Stimulated activated naive CD4-positive, alpha-beta T cell treated with Interleukin-2 at 50 U/mL for 16 hours (primary cell): ENCODE measurements around the gene LRP1.
A peak's percentile ranks its signal among the peaks of the same experiment; 100 is the strongest.

ENCODE experiments used
- DNase-seq: peaks from one replicate; lab custom pipeline; 2025; lab: John Stamatoyannopoulos, UW

Gene LRP1

GRCh38 chr12:57094208-57095160 is 33.8 kb upstream of the LRP1 start:
- no peak for DNase-seq

GRCh38 chr12:57095440-57095839 is 32.8 kb upstream of the LRP1 start:
- DNase-seq: no peak

- DNase-seq: no peak
Measured at GRCh38 chr12:57096099-57096572, 32.1 kb upstream of the LRP1 start.

GRCh38 chr12:57096748-57097553 is 31.3 kb upstream of the LRP1 start:
- no peak for DNase-seq

GRCh38 chr12:57097554-57097835 is 30.8 kb upstream of the LRP1 start:
- no peak for DNase-seq

- DNase-seq: no peak
Measured at GRCh38 chr12:57098546-57098945, 29.7 kb upstream of the LRP1 start.

GRCh38 chr12:57099047-57099714 is 29.1 kb upstream of the LRP1 start:
- no peak for DNase-seq

- no peak for DNase-seq
Measured at GRCh38 chr12:57099766-57100165, 28.5 kb upstream of the LRP1 start.

- no peak for DNase-seq
Measured at GRCh38 chr12:57101892-57102695, 26.2 kb upstream of the LRP1 start.

- DNase-seq: no peak
Measured at GRCh38 chr12:57103856-57104255, 24.4 kb upstream of the LRP1 start.

GRCh38 chr12:57104292-57104910 is 23.9 kb upstream of the LRP1 start:
- DNase-seq: no peak

GRCh38 chr12:57105011-57105753 is 23.1 kb upstream of the LRP1 start:
- no peak for DNase-seq

GRCh38 chr12:57106021-57106708 is 22.1 kb upstream of the LRP1 start:
- no peak for DNase-seq

- DNase-seq: no peak
Measured at GRCh38 chr12:57107456-57108155, 20.7 kb upstream of the LRP1 start.

GRCh38 chr12:57109207-57110103 is 18.8 kb upstream of the LRP1 start:
- DNase-seq: no peak

- DNase-seq: peak; percentile 75
Measured at GRCh38 chr12:57110104-57111030, 17.9 kb upstream of the LRP1 start.
